Measurements from ENCODE around the gene SULT1C3. TPM values are rescaled to one million over a fixed set of nuclear protein-coding genes. Genes with fewer than 3 reads are reported as not detected.

Gene SULT1C3
- total and polyA plus RNA-seq, 2 of the 13 experiments (the other 11 are each of a cell fraction or from before 2014, with no cell fraction given), result not detected

DNA sequence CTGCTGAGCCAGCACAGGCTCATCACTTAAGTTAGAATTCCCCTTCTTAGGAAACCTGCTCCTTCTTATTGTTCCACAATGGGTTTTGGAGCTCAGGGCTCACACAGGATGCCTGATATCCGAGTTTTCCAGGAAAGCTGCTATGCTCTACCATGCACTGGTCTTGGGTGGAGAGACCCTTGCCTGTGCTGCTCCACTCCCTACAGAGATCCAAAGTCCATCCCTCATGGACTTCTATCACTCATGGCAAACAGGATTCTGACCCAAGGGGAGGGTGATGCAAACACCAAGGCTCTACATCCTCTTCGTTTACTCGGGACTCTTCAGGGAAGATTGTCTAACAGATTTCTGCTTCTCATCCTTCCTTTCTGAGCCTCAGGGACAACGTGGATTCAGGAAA lies 54.1 kb downstream of the SULT1C3 start (continued):
- TF ChIP-seq, protein P1, sequence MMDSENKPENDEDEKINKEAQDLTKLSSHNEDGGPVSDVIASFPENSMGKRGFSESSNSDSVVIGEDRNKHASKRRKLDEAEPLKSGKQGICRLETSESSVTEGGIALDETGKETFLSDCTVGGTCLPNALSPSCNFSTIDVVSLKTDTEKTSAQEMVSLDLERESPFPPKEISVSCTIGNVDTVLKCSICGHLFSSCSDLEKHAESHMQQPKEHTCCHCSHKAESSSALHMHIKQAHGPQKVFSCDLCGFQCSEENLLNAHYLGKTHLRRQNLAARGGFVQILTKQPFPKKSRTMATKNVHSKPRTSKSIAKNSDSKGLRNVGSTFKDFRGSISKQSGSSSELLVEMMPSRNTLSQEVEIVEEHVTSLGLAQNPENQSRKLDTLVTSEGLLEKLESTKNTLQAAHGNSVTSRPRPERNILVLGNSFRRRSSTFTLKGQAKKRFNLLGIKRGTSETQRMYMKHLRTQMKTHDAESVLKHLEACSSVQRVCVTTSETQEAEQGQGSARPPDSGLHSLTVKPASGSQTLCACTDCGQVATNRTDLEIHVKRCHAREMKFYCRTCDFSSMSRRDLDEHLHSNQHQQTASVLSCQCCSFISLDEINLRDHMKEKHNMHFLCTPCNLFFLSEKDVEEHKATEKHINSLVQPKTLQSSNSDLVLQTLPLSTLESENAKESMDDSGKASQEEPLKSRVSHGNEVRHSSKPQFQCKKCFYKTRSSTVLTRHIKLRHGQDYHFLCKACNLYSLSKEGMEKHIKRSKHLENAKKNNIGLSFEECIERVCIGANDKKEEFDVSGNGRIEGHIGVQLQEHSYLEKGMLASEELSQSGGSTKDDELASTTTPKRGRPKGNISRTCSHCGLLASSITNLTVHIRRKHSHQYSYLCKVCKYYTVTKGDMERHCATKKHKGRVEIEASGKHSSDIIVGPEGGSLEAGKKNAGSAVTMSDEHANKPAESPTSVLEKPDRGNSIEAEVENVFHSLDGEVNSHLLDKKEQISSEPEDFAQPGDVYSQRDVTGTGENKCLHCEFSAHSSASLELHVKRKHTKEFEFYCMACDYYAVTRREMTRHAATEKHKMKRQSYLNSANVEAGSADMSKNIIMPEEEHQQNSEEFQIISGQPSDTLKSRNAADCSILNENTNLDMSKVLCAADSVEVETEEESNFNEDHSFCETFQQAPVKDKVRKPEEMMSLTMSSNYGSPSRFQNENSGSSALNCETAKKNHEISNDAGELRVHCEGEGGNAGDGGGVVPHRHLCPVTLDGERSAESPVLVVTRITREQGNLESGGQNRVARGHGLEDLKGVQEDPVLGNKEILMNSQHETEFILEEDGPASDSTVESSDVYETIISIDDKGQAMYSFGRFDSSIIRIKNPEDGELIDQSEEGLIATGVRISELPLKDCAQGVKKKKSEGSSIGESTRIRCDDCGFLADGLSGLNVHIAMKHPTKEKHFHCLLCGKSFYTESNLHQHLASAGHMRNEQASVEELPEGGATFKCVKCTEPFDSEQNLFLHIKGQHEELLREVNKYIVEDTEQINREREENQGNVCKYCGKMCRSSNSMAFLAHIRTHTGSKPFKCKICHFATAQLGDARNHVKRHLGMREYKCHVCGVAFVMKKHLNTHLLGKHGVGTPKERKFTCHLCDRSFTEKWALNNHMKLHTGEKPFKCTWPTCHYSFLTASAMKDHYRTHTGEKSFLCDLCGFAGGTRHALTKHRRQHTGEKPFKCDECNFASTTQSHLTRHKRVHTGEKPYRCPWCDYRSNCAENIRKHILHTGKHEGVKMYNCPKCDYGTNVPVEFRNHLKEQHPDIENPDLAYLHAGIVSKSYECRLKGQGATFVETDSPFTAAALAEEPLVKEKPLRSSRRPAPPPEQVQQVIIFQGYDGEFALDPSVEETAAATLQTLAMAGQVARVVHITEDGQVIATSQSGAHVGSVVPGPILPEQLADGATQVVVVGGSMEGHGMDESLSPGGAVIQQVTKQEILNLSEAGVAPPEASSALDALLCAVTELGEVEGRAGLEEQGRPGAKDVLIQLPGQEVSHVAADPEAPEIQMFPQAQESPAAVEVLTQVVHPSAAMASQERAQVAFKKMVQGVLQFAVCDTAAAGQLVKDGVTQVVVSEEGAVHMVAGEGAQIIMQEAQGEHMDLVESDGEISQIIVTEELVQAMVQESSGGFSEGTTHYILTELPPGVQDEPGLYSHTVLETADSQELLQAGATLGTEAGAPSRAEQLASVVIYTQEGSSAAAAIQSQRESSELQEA (CRISPR knock-in tag; IDR thresholded peaks at IDR 0.05; ENCODE audit: not compliant biosample characterization), result no peak
- TF ChIP-seq CEBPG (CRISPR knock-in tag; IDR thresholded peaks at IDR 0.05) (peak; percentile 51), TGIF2 (CRISPR knock-in tag; IDR thresholded peaks at IDR 0.05) (no peak), POLR2G (IDR thresholded peaks at IDR 0.05; ENCODE audit: low read depth, low read length) (no peak), ZSCAN22 (CRISPR knock-in tag; IDR thresholded peaks at IDR 0.05) (no peak), DPF2 (CRISPR knock-in tag; IDR thresholded peaks at IDR 0.05; ENCODE audit: borderline replicate concordance, low read depth) (no peak), ZNF737 (CRISPR knock-in tag; IDR thresholded peaks at IDR 0.05; ENCODE audit: borderline replicate concordance) (0 out of 2 replicates have a peak, but pooled peaks have one; percentile 55), TMF1 (CRISPR knock-in tag; IDR thresholded peaks at IDR 0.05; ENCODE audit: low read depth) (no peak), ZNF468 (CRISPR knock-in tag; IDR thresholded peaks at IDR 0.05) (no peak), CREM (IDR thresholded peaks at IDR 0.05) (no peak), CREM (CRISPR knock-in tag; IDR thresholded peaks at IDR 0.05) (no peak), ZNF3 (CRISPR knock-in tag; IDR thresholded peaks at IDR 0.05) (no peak), STAT5B (CRISPR knock-in tag; IDR thresholded peaks at IDR 0.05) (no peak), ZNF282 (IDR thresholded peaks at IDR 0.05; ENCODE audit: partially characterized antibody) (no peak), REPIN1 (CRISPR knock-in tag; IDR thresholded peaks at IDR 0.05; ENCODE audit: borderline replicate concordance, low read depth) (no peak), ZNF589 (CRISPR knock-in tag; conservative IDR thresholded peaks at IDR 0.05) (no peak)
- TF ChIP-seq, protein P2, sequence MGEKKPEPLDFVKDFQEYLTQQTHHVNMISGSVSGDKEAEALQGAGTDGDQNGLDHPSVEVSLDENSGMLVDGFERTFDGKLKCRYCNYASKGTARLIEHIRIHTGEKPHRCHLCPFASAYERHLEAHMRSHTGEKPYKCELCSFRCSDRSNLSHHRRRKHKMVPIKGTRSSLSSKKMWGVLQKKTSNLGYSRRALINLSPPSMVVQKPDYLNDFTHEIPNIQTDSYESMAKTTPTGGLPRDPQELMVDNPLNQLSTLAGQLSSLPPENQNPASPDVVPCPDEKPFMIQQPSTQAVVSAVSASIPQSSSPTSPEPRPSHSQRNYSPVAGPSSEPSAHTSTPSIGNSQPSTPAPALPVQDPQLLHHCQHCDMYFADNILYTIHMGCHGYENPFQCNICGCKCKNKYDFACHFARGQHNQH (CRISPR knock-in tag; IDR thresholded peaks at IDR 0.05), result no peak
- TF ChIP-seq, protein P3, sequence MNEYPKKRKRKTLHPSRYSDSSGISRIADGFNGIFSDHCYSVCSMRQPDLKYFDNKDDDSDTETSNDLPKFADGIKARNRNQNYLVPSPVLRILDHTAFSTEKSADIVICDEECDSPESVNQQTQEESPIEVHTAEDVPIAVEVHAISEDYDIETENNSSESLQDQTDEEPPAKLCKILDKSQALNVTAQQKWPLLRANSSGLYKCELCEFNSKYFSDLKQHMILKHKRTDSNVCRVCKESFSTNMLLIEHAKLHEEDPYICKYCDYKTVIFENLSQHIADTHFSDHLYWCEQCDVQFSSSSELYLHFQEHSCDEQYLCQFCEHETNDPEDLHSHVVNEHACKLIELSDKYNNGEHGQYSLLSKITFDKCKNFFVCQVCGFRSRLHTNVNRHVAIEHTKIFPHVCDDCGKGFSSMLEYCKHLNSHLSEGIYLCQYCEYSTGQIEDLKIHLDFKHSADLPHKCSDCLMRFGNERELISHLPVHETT (CRISPR knock-in tag; conservative IDR thresholded peaks at IDR 0.05), result no peak
- TF ChIP-seq, protein P4, sequence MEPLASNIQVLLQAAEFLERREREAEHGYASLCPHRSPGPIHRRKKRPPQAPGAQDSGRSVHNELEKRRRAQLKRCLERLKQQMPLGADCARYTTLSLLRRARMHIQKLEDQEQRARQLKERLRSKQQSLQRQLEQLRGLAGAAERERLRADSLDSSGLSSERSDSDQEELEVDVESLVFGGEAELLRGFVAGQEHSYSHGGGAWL (CRISPR knock-in tag; IDR thresholded peaks at IDR 0.05), result no peak
- TF ChIP-seq, protein P5, sequence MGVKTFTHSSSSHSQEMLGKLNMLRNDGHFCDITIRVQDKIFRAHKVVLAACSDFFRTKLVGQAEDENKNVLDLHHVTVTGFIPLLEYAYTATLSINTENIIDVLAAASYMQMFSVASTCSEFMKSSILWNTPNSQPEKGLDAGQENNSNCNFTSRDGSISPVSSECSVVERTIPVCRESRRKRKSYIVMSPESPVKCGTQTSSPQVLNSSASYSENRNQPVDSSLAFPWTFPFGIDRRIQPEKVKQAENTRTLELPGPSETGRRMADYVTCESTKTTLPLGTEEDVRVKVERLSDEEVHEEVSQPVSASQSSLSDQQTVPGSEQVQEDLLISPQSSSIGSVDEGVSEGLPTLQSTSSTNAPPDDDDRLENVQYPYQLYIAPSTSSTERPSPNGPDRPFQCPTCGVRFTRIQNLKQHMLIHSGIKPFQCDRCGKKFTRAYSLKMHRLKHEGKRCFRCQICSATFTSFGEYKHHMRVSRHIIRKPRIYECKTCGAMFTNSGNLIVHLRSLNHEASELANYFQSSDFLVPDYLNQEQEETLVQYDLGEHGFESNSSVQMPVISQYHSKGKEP (CRISPR knock-in tag; IDR thresholded peaks at IDR 0.05), result no peak

Data from HepG2 (cell line).